ENCODE measurements around the gene PTCHD1.

DNA sequence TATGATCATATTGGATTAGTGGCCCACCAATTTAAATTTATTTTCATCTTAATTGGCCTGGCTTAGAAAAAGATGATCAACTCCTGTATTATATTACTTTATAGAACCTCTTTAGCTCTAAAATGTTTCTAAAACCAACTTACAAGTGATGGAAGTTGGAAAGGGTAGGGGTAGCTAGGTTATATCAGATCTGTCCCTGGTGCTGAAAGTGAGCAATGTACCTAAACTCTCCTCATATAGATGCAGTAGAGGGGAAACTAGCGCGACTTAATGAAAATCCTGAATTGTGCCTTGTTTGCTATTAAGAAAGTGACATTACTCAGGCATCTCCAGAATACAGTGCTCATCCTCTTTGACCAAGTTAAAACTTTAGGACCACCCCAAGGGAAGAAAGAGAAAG is 7.5 kb upstream of the PTCHD1 start:
- no peak for TF ChIP-seq POLR2A (IDR thresholded peaks at IDR 0.05; ENCODE audit: borderline replicate concordance, extremely low read depth, insufficient read depth, insufficient read length)
- no peak for TF ChIP-seq POLR2AphosphoS5 (IDR thresholded peaks at IDR 0.05; ENCODE audit: low read depth, low read length)
- TF ChIP-seq, protein P1, sequence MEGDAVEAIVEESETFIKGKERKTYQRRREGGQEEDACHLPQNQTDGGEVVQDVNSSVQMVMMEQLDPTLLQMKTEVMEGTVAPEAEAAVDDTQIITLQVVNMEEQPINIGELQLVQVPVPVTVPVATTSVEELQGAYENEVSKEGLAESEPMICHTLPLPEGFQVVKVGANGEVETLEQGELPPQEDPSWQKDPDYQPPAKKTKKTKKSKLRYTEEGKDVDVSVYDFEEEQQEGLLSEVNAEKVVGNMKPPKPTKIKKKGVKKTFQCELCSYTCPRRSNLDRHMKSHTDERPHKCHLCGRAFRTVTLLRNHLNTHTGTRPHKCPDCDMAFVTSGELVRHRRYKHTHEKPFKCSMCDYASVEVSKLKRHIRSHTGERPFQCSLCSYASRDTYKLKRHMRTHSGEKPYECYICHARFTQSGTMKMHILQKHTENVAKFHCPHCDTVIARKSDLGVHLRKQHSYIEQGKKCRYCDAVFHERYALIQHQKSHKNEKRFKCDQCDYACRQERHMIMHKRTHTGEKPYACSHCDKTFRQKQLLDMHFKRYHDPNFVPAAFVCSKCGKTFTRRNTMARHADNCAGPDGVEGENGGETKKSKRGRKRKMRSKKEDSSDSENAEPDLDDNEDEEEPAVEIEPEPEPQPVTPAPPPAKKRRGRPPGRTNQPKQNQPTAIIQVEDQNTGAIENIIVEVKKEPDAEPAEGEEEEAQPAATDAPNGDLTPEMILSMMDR (IDR thresholded peaks at IDR 0.05 in 2 of 3, conservative IDR thresholded peaks at IDR 0.05 in 1 of 3; ENCODE audit: borderline replicate concordance in 1 of 3, insufficient read depth in 1 of 3, low read depth in 2 of 3, low read length in 2 of 3): no peak
- TF ChIP-seq SIN3A (IDR thresholded peaks at IDR 0.05; ENCODE audit: low read depth): no peak
- no peak for TF ChIP-seq SP1 (IDR thresholded peaks at IDR 0.05; ENCODE audit: low read depth)
- TF ChIP-seq EZH2phosphoT487 (IDR thresholded peaks at IDR 0.05; ENCODE audit: borderline replicate concordance): no peak
- TF ChIP-seq, protein P2, sequence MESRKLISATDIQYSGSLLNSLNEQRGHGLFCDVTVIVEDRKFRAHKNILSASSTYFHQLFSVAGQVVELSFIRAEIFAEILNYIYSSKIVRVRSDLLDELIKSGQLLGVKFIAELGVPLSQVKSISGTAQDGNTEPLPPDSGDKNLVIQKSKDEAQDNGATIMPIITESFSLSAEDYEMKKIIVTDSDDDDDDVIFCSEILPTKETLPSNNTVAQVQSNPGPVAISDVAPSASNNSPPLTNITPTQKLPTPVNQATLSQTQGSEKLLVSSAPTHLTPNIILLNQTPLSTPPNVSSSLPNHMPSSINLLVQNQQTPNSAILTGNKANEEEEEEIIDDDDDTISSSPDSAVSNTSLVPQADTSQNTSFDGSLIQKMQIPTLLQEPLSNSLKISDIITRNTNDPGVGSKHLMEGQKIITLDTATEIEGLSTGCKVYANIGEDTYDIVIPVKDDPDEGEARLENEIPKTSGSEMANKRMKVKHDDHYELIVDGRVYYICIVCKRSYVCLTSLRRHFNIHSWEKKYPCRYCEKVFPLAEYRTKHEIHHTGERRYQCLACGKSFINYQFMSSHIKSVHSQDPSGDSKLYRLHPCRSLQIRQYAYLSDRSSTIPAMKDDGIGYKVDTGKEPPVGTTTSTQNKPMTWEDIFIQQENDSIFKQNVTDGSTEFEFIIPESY (IDR thresholded peaks at IDR 0.05; ENCODE audit: extremely low read depth, insufficient replicate concordance, low read length): no peak
